K562 (cell line): ENCODE results near the gene ACACB. TPM values are rescaled to one million over a fixed set of nuclear protein-coding genes. Genes with fewer than 3 reads are reported as not detected.

ENCODE experiments used
- ATAC-seq: fragments of 200-7000 bp; cut with Tn5 transposase; 3 replicates; pipeline ENCODE4 v1.9.1; 2020; ENCODE audit warnings: moderate library complexity
- BruUV-seq: library from RNA; stranded (reverse); fragments of 400-500 nt; replicated peaks from 2 replicates; lab custom pipeline; 2021; lab: Mats Ljungman, UMichigan
- CTCF ChIA-PET: fragments of 300-600 bp; formaldehyde crosslinking; extraction: SDS; loops from one replicate; lab custom pipeline; 2021; ENCODE audit warnings: low intra/inter-chr PET ratio; lab: Yijun Ruan, JAX
- POLR2A ChIA-PET: fragments of 300-600, 350-650 bp; sonication (Branson Sonifier 250); formaldehyde crosslinking; extraction: SDS; loops from one replicate; lab custom pipeline; 2021; ENCODE audit warnings: antibody characterized with exemption, inconsistent platforms; lab: Yijun Ruan, JAX
- DNase-seq, 4 experiments: peaks; one replicate each; pipeline versions ENCODE4 v3.0.0 to v3.0.0-alpha.2; 2011 to 2018; ENCODE audit warnings: low spot score in 3 of 4, mixed read lengths in 3 of 4; ENCODE audit errors: extremely low read depth in 1 of 4
- FAIRE-seq: peaks from 2 replicates; lab custom pipeline; 2011; peaks lifted over from hg19 to GRCh38; lab: Jason Lieb, UNC
- H2AFZ ChIP-seq: 2 replicates; pipeline ENCODE4 v1.6.0; 2011; ENCODE audit warnings: low read depth, low read length, control low read depth, inconsistent platforms
- H3K27ac ChIP-seq: fragments of 200-600 bp; 3 replicates; pipeline ENCODE4 v1.8.0; 2011; ENCODE audit warnings: low read depth, mild to moderate bottlenecking, control low read depth, inconsistent platforms, low read length, moderate library complexity, mixed read lengths; ENCODE audit errors: extremely low read depth
- H3K27me3 ChIP-seq, 2 experiments: fragments of 300-600 bp in 1 of 2; 2 replicates in 1 of 2; 3 replicates in 1 of 2; pipeline versions ENCODE4 v1.6.0 to v1.8.0; 2011; ENCODE audit warnings: inconsistent platforms in 2 of 2, low read length in 2 of 2, mild to moderate bottlenecking in 1 of 2, mixed read lengths in 1 of 2, moderate library complexity in 1 of 2; ENCODE audit not compliant: control insufficient read depth in 2 of 2, insufficient read depth in 2 of 2
- H3K36me3 ChIP-seq: fragments of 300-600 bp; 3 replicates; pipeline ENCODE4 v1.8.0; 2011; ENCODE audit warnings: mild to moderate bottlenecking, low read length, inconsistent platforms; ENCODE audit not compliant: control insufficient read depth, insufficient read depth
- H3K4me1 ChIP-seq, 2 experiments: fragments of 200-600 bp in 1 of 2; replicated peaks in 1 of 2; 2 replicates in 1 of 2; 3 replicates in 1 of 2; pipeline versions ENCODE4 v1.5.1 to v1.8.0; 2011; ENCODE audit warnings: inconsistent platforms in 2 of 2, low read length in 2 of 2, mild to moderate bottlenecking in 1 of 2, mixed read lengths in 1 of 2, moderate library complexity in 1 of 2; ENCODE audit not compliant: control insufficient read depth in 2 of 2, insufficient read depth in 2 of 2
- H3K4me2 ChIP-seq: 2 replicates; pipeline ENCODE4 v1.6.1; 2011; ENCODE audit warnings: low read length, control low read depth, inconsistent platforms, mixed read lengths; ENCODE audit not compliant: insufficient read depth
- H3K4me3 ChIP-seq: fragments of 200-600 bp; sonication (generic), shearing (Covaris generic); 2 replicates; pipeline ENCODE4 v1.5.1; 2016; ENCODE audit warnings: control low read depth, inconsistent platforms
- H3K79me2 ChIP-seq: fragments of 200-600 bp; 3 replicates; pipeline ENCODE4 v1.8.0; 2011; ENCODE audit warnings: low read length, inconsistent platforms; ENCODE audit not compliant: control insufficient read depth, insufficient read depth
- H3K9ac ChIP-seq, 2 experiments: 2 replicates each; pipeline versions ENCODE4 v1.6.0 to v1.6.1; 2011; ENCODE audit warnings: low read depth in 2 of 2, low read length in 2 of 2, control low read depth in 1 of 2, inconsistent platforms in 1 of 2, mild to moderate bottlenecking in 1 of 2, mixed read lengths in 1 of 2; ENCODE audit not compliant: insufficient read depth in 1 of 2
- H3K9me1 ChIP-seq: one replicate; pipeline ENCODE4 v1.6.0; 2011; ENCODE audit warnings: inconsistent platforms, mild to moderate bottlenecking, low read length, moderate library complexity; ENCODE audit not compliant: control insufficient read depth, insufficient read depth
- H3K9me3 ChIP-seq: replicated peaks from 2 replicates; pipeline ENCODE4 v1.5.1; 2011; ENCODE audit warnings: low read depth, low read length, inconsistent platforms; ENCODE audit not compliant: control insufficient read depth, insufficient read depth
- H4K20me1 ChIP-seq: replicated peaks from 2 replicates; pipeline ENCODE4 v1.6.1; 2011; ENCODE audit warnings: low read length, inconsistent platforms, mixed read lengths; ENCODE audit not compliant: control insufficient read depth, insufficient read depth
- ATF7 ChIP-seq: fragments of 450-650 bp; IDR thresholded peaks from 2 replicates; pipeline ENCODE4 v1.7.1; 2014; ENCODE audit warnings: mild to moderate bottlenecking, moderate library complexity
- NR4A1 ChIP-seq, 2 experiments: fragments of 250-450 bp in 1 of 2; fragments of 450-650 bp in 1 of 2; sonication (Bioruptor Pico) in 1 of 2; IDR thresholded peaks; 2 replicates each; pipeline versions ENCODE4 v1.4.0 to v1.6.1; 2016 to 2020; ENCODE audit warnings: mild to moderate bottlenecking in 2 of 2, missing compliant biosample characterization in 1 of 2, missing genetic modification characterization in 1 of 2, moderate library complexity in 1 of 2
- POLR3G ChIP-seq: IDR thresholded peaks from 2 replicates; pipeline ENCODE4 v1.6.1; 2011; ENCODE audit not compliant: insufficient read length, insufficient replicate concordance; ENCODE audit errors: extremely low read depth
- RBM22 ChIP-seq: fragments of 200-400 bp; formaldehyde crosslinking; IDR thresholded peaks from 2 replicates; pipeline ENCODE4 v1.6.1; 2018; ENCODE audit warnings: low read length, low read depth; ENCODE audit not compliant: poor library complexity, severe bottlenecking
- TRIM24 ChIP-seq, 2 experiments: fragments of 450-650 bp; IDR thresholded peaks; 2 replicates each; pipeline ENCODE4 v1.6.1; 2016
- WGBS: fragments of 100-300 bp; shearing (Covaris generic); methylation state at CpG from one replicate; pipeline ENCODE4 v1.1.6; 2016; ENCODE audit warnings: low coverage, mixed read lengths; ENCODE audit not compliant: insufficient coverage; ENCODE audit errors: missing lambda C conversion rate; 5-methylcytosine and 5-hydroxymethylcytosine counted together
- in situ Hi-C: fragments of 300-500 bp; cut with MboI; formaldehyde crosslinking; loops from 4 replicates; pipeline ENCODE4 v1.15.0; 2018; ENCODE audit warnings: inconsistent platforms, mixed read lengths
- intact Hi-C: fragments of 100-400 bp; cut with micrococcal nuclease; formaldehyde crosslinking; loops from 2 replicates; pipeline ENCODE4 v1.14.2; 2022
- polyA plus RNA-seq, 8 experiments: library from polyadenylated mRNA; depleted of rRNA in 4 of 8; stranded (reverse) in 5 of 8; unstranded in 3 of 8; fragments of >200 nt; fragmentation: Nextera tagmentation in 2 of 8; fragmentation: Illumina TruSeq in 1 of 8; extraction: Ambion mirVana in 2 of 8; extraction: Trizol in 1 of 8; gene quantifications; 2 replicates each; pipeline versions ENCODE4 v1.2.1 to v1.2.3, GENCODE V29; 2011 to 2014; ENCODE audit warnings: inconsistent platforms in 1 of 8, missing spikeins in 1 of 8
- total RNA-seq, 7 experiments: library from RNA; depleted of rRNA in 6 of 7; stranded (reverse); fragments of >200 nt in 6 of 7; fragmentation: Illumina TruSeq in 2 of 7; extraction: Trizol in 2 of 7; gene quantifications; 2 replicates each; pipeline versions ENCODE4 v1.2.1 to v1.2.3, GENCODE V29; 2011 to 2021; ENCODE audit warnings: low replicate concordance in 1 of 7
- TF ChIP-seq, protein P1 (sequence below): sonication (generic); formaldehyde crosslinking; IDR thresholded peaks from 2 replicates; pipeline ENCODE4 v1.8.1; 2022; ENCODE audit warnings: missing genetic modification reagents
- TF ChIP-seq, protein P2 (sequence below): fragments of 250-450 bp; sonication (Bioruptor Pico); IDR thresholded peaks from 2 replicates; pipeline ENCODE4 v1.5.1; 2021; ENCODE audit warnings: mild to moderate bottlenecking
- TF ChIP-seq, protein P3 (sequence below): fragments of 250-450 bp; sonication (Bioruptor Pico); IDR thresholded peaks from 2 replicates; pipeline ENCODE4 v1.5.0; 2020; ENCODE audit warnings: mild to moderate bottlenecking

ACACB gene
- total and polyA plus RNA-seq, 9 of the 15 experiments (the other 6 are each of a cell fraction or from before 2014, with no cell fraction given): 0.10 to 2.5 (median 0.83) TPM

DNA sequence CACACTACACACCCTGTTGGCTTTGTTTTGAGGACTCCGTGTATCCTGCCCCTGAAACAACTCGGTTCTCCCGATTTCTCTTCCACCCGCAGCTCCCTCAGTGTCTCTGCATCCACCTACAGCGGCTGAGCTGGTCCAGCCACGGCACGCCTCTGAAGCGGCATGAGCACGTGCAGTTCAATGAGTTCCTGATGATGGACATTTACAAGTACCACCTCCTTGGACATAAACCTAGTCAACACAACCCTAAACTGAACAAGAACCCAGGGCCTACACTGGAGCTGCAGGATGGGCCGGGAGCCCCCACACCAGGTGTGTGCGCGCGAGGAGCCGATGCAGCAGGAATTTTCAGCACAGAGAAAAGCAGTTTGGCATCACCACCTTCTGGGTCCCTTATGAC, 33.6 kb upstream of the ACACB start:
- in situ Hi-C loops: no loop called here

More for the DNA sequence above, 33.6 kb upstream of the ACACB start:
- 77% methylated on average over 14 of the region's 14 CpGs for WGBS
- no TSS peak for BruUV-seq
- H4K20me1 ChIP-seq: no peaks in the 10 kb centered on the region
- TF ChIP-seq, protein P1, sequence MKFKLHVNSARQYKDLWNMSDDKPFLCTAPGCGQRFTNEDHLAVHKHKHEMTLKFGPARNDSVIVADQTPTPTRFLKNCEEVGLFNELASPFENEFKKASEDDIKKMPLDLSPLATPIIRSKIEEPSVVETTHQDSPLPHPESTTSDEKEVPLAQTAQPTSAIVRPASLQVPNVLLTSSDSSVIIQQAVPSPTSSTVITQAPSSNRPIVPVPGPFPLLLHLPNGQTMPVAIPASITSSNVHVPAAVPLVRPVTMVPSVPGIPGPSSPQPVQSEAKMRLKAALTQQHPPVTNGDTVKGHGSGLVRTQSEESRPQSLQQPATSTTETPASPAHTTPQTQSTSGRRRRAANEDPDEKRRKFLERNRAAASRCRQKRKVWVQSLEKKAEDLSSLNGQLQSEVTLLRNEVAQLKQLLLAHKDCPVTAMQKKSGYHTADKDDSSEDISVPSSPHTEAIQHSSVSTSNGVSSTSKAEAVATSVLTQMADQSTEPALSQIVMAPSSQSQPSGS: no peak
- no peak for TF ChIP-seq ATF7
- TF ChIP-seq POLR3G: no peak
- TF ChIP-seq TRIM24 (IDR thresholded peaks at IDR 0.05): no peak
- TF ChIP-seq NR4A1 (CRISPR knock-in tag; IDR thresholded peaks at IDR 0.05): no peak
- no peak for TF ChIP-seq NR4A1 (tag; IDR thresholded peaks at IDR 0.05)
- no peak for TF ChIP-seq RBM22
- TF ChIP-seq, protein P2, sequence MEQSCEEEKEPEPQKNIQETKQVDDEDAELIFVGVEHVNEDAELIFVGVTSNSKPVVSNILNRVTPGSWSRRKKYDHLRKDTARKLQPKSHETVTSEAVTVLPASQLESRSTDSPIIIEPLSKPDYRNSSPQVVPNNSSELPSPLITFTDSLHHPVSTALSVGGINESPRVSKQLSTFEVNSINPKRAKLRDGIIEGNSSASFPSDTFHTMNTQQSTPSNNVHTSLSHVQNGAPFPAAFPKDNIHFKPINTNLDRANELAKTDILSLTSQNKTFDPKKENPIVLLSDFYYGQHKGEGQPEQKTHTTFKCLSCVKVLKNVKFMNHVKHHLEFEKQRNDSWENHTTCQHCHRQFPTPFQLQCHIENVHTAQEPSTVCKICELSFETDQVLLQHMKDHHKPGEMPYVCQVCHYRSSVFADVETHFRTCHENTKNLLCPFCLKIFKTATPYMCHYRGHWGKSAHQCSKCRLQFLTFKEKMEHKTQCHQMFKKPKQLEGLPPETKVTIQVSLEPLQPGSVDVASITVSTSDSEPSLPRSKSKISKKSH: no peak
- TF ChIP-seq, protein P3, sequence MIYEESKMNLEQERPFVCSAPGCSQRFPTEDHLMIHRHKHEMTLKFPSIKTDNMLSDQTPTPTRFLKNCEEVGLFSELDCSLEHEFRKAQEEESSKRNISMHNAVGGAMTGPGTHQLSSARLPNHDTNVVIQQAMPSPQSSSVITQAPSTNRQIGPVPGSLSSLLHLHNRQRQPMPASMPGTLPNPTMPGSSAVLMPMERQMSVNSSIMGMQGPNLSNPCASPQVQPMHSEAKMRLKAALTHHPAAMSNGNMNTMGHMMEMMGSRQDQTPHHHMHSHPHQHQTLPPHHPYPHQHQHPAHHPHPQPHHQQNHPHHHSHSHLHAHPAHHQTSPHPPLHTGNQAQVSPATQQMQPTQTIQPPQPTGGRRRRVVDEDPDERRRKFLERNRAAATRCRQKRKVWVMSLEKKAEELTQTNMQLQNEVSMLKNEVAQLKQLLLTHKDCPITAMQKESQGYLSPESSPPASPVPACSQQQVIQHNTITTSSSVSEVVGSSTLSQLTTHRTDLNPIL: no peak
- TF ChIP-seq, all 486 proteins: peak for 0
- 0 out of 4 replicates have a peak overlapping the region, but pooled peaks of 1 of the 2 experiments have one; percentile 33 for H3K9ac ChIP-seq
- no peaks in the 10 kb centered on the region for H3K9me1 ChIP-seq
- ATAC-seq (no peak), DNase-seq (no peak), FAIRE-seq (no peak)
- intact Hi-C loops: no loop called here
- no peak overlapping the region for H3K27ac ChIP-seq
- H3K9me3 ChIP-seq: no peaks in the 10 kb centered on the region; the same call in 1 of the 2 replicates
- H3K4me1 ChIP-seq: no peaks in the 10 kb centered on the region
- H3K4me3 ChIP-seq: no peak overlapping the region
- H3K27me3 ChIP-seq: no peaks in the 10 kb centered on the region
- H3K79me2 ChIP-seq: no peaks in the 10 kb centered on the region
- H3K36me3 ChIP-seq: peaks cover 34% of the 10 kb centered on the region; the same call in 1 of the 3 replicates
- H2AFZ ChIP-seq: no peak overlapping the region
- POLR2A ChIA-PET: interaction anchor here (0.7 kb wide), 1 partner anchor 31 kb away, joined by 3 read pairs; the partner anchor contains the start of gene USP30
- H3K4me2 ChIP-seq: no peak overlapping the region
- CTCF ChIA-PET: no interaction called here
